DOHH2 (cell line): ENCODE data around the gene KIF16B.

Experiments used
- H3F3A ChIP-seq: fragments of 200-600 bp; sonication (generic), shearing (Covaris generic); 2 replicates; pipeline ENCODE4 v1.6.0; 2016; ENCODE audit warnings: antibody characterized with exemption, mild to moderate bottlenecking; ENCODE audit not compliant: control insufficient read depth, insufficient read depth
- H3K27ac ChIP-seq: fragments of 200-600 bp; sonication (generic); 2 replicates; pipeline ENCODE4 v1.5.1; 2014; ENCODE audit warnings: low read depth, mild to moderate bottlenecking, low read length, moderate library complexity
- H3K27me3 ChIP-seq: fragments of 200-600 bp; sonication (generic); 2 replicates; pipeline ENCODE4 v1.6.1; 2014; ENCODE audit warnings: mild to moderate bottlenecking, low read length, mixed read lengths; ENCODE audit not compliant: control insufficient read depth
- H3K36me3 ChIP-seq: fragments of 200-600 bp; sonication (generic); 2 replicates; pipeline ENCODE4 v1.6.1; 2014; ENCODE audit warnings: mild to moderate bottlenecking, low read length, moderate library complexity, mixed read lengths; ENCODE audit not compliant: control insufficient read depth
- H3K4me1 ChIP-seq: fragments of 200-600 bp; sonication (generic); 2 replicates; pipeline ENCODE4 v1.6.1; 2014; ENCODE audit warnings: mild to moderate bottlenecking, low read length, mixed read lengths; ENCODE audit not compliant: control insufficient read depth
- H3K4me2 ChIP-seq: fragments of 200-600 bp; sonication (generic); 2 replicates; pipeline ENCODE4 v1.6.0; 2014; ENCODE audit warnings: mild to moderate bottlenecking, low read length, moderate library complexity
- H3K4me3 ChIP-seq: fragments of 200-600 bp; sonication (generic); 2 replicates; pipeline ENCODE4 v1.5.1; 2014; ENCODE audit warnings: mild to moderate bottlenecking, low read length, mixed read lengths
- H3K79me2 ChIP-seq: fragments of 200-600 bp; sonication (generic); 2 replicates; pipeline ENCODE4 v1.6.1; 2014; ENCODE audit warnings: mild to moderate bottlenecking, low read length, mixed read lengths; ENCODE audit not compliant: control insufficient read depth
- H3K9me2 ChIP-seq: fragments of 200-600 bp; sonication (generic); replicated peaks from 2 replicates; pipeline ENCODE4 v1.6.1; 2014; ENCODE audit warnings: mild to moderate bottlenecking, low read length, mixed read lengths; ENCODE audit not compliant: control insufficient read depth
- H3K9me3 ChIP-seq: fragments of 200-600 bp; sonication (generic); 2 replicates; pipeline ENCODE4 v1.6.1; 2014; ENCODE audit warnings: antibody characterized with exemption, low read length, mixed read lengths; ENCODE audit not compliant: control insufficient read depth, insufficient read depth
- H4K20me1 ChIP-seq: fragments of 200-600 bp; sonication (generic); 2 replicates; pipeline ENCODE4 v1.6.0; 2014; ENCODE audit warnings: low read depth, mild to moderate bottlenecking, antibody characterized with exemption, low read length, moderate library complexity; ENCODE audit not compliant: control insufficient read depth, insufficient read depth
- CTCF ChIP-seq: fragments of 200-600 bp; sonication (generic); IDR thresholded peaks from one replicate; pipeline ENCODE4 v1.5.1; 2014; ENCODE audit warnings: antibody characterized with exemption, mild to moderate bottlenecking, low read depth, low read length; ENCODE audit not compliant: poor library complexity, severe bottlenecking
- EZH2phosphoT487 ChIP-seq: fragments of 200-600 bp; sonication (generic); IDR thresholded peaks from 2 replicates; pipeline ENCODE4 v1.6.1; 2017; ENCODE audit warnings: borderline replicate concordance, mild to moderate bottlenecking, antibody characterized with exemption, low read length, moderate library complexity, mixed read lengths

Gene KIF16B

GRCh38 chr20:16531485-16531884 lies 41.8 kb downstream of the KIF16B start:
- Histone ChIP-seq H3K79me2 (no peaks in the 10 kb centered on the region), H3K36me3 (no peaks in the 10 kb centered on the region), H3K4me1 (no peaks in the 10 kb centered on the region), H3K4me3 (no peak overlapping the region), H3K9me2 (no peaks in the 10 kb centered on the region), H3K27me3 (no peaks in the 10 kb centered on the region), H3K9me3 (no peaks in the 10 kb centered on the region), H3K27ac (no peak overlapping the region), H3F3A (no peaks in the 10 kb centered on the region), H4K20me1 (no peaks in the 10 kb centered on the region), H3K4me2 (no peak overlapping the region)
- TF ChIP-seq EZH2phosphoT487 (no peak), CTCF (no peak)

- Histone ChIP-seq H3K79me2 (no peaks in the 10 kb centered on the region), H3K9me3 (no peaks in the 10 kb centered on the region), H3K27ac (no peak overlapping the region), H3K9me2 (no peaks in the 10 kb centered on the region), H3K4me3 (no peak overlapping the region), H3F3A (no peaks in the 10 kb centered on the region), H3K4me1 (no peaks in the 10 kb centered on the region), H3K4me2 (no peak overlapping the region), H4K20me1 (no peaks in the 10 kb centered on the region), H3K27me3 (no peaks in the 10 kb centered on the region), H3K36me3 (no peaks in the 10 kb centered on the region; the same call in 1 of the 2 replicates)
- no peak for TF ChIP-seq CTCF
- no peak for TF ChIP-seq EZH2phosphoT487
These were observed 43.0 kb downstream of the KIF16B start for GRCh38 chr20:16530201-16530681.

GRCh38 chr20:16528078-16528477 lies 45.2 kb downstream of the KIF16B start:
- H3K27ac ChIP-seq = no peak overlapping the region
- TF ChIP-seq EZH2phosphoT487 (no peak), CTCF (no peak)
- no peak overlapping the region for H3K4me3 ChIP-seq
- H3K4me2 ChIP-seq = no peak overlapping the region
- no peaks in the 10 kb centered on the region for H3F3A ChIP-seq
- H3K27me3 ChIP-seq = no peaks in the 10 kb centered on the region
- H3K9me2 ChIP-seq = no peaks in the 10 kb centered on the region
- H3K36me3 ChIP-seq = no peaks in the 10 kb centered on the region; the same call in 1 of the 2 replicates
- no peaks in the 10 kb centered on the region for H4K20me1 ChIP-seq
- H3K9me3 ChIP-seq = no peaks in the 10 kb centered on the region
- no peaks in the 10 kb centered on the region for H3K4me1 ChIP-seq
- H3K79me2 ChIP-seq = no peaks in the 10 kb centered on the region
